Inflammatory macrophage treated with lipopolysaccharide for 4 hours (primary cell): ENCODE data around the gene TENM3.

ENCODE experiments used
- DNase-seq: peaks from one replicate; pipeline ENCODE4 v3.0.0-alpha.2; 2020

TENM3 gene

GRCh38 chr4:182291597-182292270 lies 48.5 kb downstream of the TENM3 start:
- no peak for DNase-seq

DNA sequence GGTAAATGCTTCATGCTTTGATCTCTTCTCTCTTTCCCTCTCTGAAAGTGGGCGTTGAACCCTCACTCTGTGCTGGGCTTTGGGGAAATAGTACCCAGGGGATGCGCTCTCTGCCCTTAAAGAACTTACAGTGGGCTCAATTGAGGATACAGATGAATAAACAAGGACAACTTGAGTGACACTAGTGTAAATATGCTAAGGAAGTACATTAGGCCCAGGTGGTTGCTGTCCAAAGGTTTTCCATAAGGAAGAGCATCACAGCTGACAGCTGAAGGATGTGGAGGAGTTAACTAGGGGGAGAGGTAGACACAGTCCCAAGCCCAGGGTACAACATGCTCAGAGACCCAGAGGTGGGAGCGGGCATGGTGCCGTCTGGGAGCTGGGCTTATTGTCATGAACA lies 49.4 kb downstream of the TENM3 start:
- DNase-seq: no peak

DNA sequence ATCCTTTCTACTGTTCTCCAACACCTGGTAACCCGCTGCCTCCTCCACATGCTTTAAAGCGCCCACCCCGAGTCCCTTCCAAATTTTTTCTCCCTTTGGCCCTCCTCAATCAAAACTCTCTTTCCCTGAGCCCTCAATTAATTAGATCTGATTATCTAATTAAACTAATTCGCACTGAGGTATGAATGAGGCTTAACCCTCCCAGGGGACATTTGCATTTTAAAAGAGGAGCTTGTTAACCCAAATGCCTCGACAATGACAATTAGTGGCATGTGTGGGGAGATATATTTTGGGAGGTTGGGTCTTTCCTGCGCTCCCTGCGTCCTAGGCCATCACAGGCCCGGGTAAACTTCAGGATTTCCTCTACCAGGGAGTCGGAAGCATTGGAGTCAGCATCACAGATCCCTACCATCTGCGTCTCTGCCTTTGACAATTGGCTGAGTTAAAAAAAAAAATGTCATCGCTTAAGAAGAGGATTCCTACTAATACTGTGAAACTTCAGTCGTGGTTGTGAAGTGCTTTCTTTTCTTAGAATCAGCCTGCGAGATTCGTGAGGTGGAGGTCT lies 50.6 kb downstream of the TENM3 start:
- no peak for DNase-seq

- no peak for DNase-seq
These were observed 51.2 kb downstream of the TENM3 start for GRCh38 chr4:182294451-182294850.

DNA sequence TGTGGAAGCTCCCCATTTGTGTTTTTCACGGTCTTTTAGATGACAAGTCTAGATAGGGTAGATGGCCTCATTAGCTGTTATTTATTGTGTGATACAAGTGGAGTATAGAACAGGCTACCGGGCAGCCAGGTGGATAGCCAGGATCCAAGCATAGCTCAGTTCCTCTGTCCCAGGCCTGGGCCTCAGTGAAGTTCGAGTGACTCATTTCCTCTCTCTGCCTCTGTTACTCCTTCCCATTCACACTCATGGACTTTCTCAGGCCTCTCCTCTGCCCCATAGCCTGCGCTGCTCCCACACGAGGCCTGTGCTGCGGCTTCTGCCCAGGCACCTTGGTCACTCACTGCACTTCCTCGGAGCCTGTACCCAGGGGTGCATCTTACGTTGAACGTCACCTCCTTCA lies 54.5 kb downstream of the TENM3 start:
- no peak for DNase-seq

GRCh38 chr4:182301736-182302135 lies 58.5 kb downstream of the TENM3 start:
- DNase-seq: no peak

GRCh38 chr4:182303847-182304246 lies 60.6 kb downstream of the TENM3 start:
- DNase-seq: no peak

DNA sequence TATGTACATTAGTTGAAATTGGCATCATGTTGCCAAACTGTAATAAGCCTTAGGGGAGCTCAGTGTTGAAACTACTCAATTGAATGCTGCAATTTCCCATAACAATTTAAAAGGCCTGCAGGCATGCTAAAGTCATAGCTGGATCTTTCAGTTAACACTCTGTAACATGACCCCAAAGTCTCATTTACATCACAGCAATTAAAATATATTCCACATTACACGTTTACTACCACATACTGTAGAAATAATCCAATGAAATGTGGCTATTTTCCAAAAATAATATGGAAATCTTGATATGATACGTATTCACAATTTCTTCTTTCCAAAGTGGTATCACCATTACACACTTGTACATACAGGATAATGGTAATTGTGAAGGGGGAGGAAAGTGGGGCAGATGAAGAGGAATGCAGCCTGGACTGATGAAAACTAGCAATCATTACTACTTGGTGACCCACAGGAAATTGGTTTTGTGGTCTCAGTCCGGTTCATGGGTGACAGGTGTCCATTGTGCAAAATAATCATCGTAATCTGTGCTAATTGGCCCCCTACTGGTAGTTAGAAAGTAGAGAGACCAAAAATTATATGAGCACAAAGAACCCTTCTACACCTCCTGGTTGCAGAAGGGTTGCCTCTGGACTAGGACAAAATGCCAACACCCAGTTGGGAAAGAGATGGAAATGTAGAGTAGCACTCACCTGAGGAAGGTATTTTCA lies 63.7 kb downstream of the TENM3 start:
- DNase-seq: no peak

DNA sequence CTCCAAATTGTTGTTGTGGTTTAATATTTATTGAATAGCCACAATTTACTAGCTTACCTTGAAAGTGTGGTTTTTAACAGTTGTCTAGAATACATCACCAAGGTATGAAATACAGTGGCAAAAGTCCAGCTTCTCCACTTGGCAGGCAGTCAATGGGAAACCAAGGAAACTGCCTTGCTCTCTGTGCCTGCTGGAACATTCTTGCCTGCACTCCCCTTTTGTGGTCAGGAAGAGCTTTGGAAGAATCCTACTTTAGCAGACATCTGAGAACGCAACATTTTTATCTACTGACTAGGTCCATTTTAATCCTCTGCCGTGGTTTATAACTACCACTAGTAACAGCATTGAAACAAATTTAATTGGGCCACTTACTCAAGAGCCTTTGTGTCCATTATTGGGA lies 64.5 kb downstream of the TENM3 start:
- no peak for DNase-seq

DNA sequence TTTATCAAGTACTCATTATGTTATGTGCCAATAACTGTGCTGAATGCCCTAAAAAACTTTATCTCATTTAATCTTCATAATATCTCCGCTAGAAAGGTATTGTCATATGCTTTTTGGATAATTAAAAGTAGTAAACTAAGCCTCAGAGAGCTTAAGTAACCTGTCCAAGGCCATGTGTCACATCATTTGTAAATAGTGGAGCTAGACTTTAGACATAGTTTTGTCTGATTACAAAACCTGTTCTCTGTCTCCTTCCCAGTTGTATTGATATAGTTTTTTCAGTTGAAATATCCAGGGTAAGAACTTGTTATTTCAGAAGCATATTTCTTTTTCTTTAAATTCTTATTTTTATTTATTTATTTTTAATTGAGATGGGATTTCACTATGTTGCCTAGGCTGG lies 66.7 kb downstream of the TENM3 start:
- no peak for DNase-seq

- no peak for DNase-seq
These were observed 67.1 kb downstream of the TENM3 start for GRCh38 chr4:182310316-182310715.

DNA sequence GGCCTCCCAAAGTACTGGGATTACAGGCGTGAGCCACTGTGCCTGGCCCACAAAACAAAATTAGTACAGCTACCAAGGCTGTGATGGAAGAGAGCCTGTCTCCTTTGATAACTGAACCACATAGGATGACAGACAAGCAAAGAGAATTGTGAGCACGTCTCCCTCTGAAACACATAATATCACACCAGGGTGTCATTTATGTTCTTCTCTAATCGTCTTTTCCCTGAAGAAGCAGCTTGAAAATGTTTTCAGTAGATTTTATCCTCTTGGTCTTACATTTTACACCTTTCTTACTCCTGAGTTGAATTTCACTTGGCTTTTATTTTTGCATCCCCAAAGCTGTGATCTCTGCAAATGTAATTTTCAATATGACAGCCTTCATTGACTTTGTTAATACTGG lies 67.8 kb downstream of the TENM3 start:
- DNase-seq: no peak

DNA sequence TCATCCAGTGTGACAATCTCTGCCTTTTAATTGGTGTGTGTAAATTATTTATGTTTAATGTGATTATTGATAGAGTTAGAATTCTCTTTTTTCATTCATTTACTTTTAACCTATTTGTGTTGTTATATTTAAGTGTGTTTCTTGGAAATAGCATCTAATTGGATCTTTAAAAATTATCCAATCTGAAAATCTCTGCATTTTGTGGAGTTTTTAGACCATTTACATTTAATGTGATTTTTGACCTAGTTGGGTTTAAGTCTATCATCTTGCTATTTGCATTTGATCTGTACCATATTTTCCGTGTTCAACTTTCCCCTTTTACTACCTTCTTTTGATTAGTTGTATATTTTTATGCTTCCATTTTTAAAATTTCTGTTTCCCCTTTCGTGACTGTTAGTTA lies 71.3 kb downstream of the TENM3 start:
- DNase-seq: no peak

DNA sequence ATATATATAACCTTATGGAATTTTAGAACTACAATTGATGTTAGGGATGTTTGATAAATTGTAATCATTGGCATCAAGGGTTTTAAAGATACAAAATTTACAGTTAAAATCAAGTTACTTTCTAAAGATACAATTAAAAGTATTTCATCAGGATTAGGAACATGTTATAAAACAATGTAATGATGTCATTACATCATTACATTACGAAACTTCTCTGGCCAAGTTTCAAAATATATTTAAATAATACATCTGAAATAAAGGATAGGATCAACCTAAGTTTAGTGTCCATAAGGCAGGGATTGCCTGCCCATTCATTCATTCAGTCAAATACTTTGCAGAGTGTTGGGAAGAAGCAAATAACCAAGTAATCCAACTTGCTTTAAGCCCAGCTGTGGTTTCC lies 75.1 kb downstream of the TENM3 start:
- no peak for DNase-seq

- DNase-seq: no peak
These were observed 76.9 kb downstream of the TENM3 start for GRCh38 chr4:182320092-182320491.

GRCh38 chr4:182320580-182320979 lies 77.4 kb downstream of the TENM3 start:
- no peak for DNase-seq

DNA sequence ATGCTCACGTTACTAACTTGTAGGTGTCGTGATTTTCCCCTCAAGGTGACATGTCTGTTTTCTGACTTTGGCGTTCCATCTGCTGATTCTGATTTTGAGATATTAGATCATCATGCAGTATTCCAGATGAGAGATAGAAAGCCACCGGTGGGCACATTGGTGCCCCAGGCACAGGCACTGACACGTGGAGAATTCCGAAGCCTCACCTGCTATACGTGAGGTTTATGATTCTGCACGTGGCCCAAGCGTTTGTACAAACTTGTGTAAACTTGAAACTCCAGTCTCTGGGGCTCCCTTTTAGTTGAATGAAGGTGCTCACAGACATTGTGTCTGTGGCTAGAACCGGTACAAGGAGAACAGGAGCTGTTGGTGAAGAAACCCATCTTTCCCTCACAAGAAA lies 81.1 kb downstream of the TENM3 start:
- DNase-seq: no peak

DNA sequence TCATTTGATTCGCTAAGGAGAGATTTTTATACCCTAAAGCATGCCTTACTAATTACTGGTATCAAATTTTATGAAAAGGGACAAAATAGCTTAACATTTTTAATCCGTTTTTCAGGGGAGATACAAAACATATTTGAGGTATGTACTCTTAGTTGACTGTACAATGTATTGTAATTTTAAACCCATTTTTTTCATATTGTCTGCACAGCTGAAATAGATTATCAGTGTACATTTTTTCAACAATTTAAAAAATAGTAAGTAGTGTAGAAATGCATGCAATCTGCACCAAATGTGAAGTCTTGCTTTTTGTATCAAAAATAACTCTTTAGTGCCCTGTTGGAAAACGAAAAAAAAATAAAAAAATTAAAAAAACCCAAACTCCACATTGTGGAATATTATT lies 82.2 kb downstream of the TENM3 start:
- no peak for DNase-seq

DNA sequence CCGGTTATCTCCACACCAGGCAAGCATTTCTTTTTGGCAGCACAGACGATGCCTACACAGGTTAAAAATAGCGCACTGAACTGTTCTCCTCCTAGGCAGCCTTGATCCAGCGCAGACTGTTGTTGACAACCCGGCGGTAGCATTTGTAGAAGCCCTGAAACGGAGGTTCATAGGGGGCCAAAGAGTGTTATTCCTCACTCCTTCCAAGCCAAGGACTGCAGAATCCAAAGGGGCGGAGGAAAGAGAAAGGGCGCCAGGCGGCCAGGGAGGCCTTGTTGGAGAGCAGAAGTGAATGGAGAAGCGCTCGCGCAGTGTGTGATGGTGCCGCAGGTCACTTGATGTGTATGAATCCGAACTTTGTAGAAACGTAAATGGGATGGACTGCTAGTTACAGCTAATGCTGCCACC lies 82.7 kb downstream of the TENM3 start:
- no peak for DNase-seq

DNA sequence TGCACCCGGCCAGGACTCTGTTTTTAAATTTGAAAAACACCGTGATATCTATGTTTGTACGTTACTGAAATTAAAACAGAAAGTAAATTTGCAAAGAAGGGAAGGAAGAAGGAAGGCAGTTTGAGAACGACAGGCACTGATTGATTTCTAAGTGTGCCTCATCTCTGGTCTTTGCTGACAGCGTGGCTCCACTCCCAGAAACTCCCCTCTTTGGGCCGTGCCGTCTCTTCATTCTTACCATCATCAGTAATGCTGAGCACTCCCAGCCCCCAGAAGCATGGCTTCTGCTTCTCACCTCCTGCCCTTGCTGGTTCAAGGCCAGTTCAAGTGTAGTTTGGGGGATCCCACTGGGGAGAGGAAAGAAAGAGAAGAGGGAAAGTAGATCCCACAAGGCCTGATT lies 85.3 kb downstream of the TENM3 start:
- DNase-seq: no peak

- no peak for DNase-seq
These were observed 94.2 kb downstream of the TENM3 start for GRCh38 chr4:182337366-182337765.

- no peak for DNase-seq
These were observed 94.9 kb downstream of the TENM3 start for GRCh38 chr4:182338063-182338462.

GRCh38 chr4:182338746-182339145 lies 95.5 kb downstream of the TENM3 start:
- DNase-seq: no peak

DNA sequence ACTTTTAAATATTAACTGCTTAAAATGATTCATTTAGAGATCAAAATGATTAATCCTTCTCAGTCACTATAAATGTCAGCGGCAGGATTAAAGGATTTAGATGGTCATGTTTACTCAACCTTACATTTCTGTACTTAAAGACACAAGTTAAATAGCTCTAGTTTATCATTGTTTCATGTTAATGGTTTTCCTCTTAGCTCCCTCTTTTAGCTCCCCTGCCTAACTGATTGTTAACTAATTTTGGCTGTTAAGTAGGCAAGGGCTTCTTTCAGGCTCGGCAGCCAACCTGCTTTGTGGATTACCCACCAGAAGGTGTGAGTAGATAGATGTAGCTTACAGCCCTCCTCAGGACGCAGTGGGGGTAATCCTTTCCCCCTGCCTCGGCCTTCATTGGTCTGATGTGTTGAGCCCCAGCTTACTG lies 96.0 kb downstream of the TENM3 start:
- no peak for DNase-seq

- no peak for DNase-seq
These were observed 100.3 kb downstream of the TENM3 start for GRCh38 chr4:182343453-182343852.
